ENCODE data around the gene SPATS2.

- TF ChIP-seq CTCF (IDR thresholded peaks at IDR 0.05) (no peak), EZH2 (IDR thresholded peaks at IDR 0.05) (no peak), EZH2phosphoT487 (IDR thresholded peaks at IDR 0.05) (no peak)
Measured at GRCh38 chr12:49545815-49546214, 178.6 kb downstream of the SPATS2 start.
